CD4-positive, alpha-beta T cell treated with Interleukin-6 at 100 ng/mL for 8 hours (primary cell): ENCODE results near the gene DRP2.
A peak's percentile ranks its signal among the peaks of the same experiment; 100 is the strongest.
"Not testable (repeated sequence)": the region's sequence is repeated elsewhere in the genome, so short reads cannot be mapped to it uniquely, and the experiment has no call there.

Experiments
- DNase-seq: peaks from one replicate; pipeline ENCODE4 v3.0.0-alpha.2; 2020; ENCODE audit warnings: mixed read lengths, low spot score

The DRP2 gene

GRCh38 chrX:101232316-101232715 is 12.7 kb downstream of the DRP2 start:
- DNase-seq = no peak

GRCh38 chrX:101237041-101237440 is 17.5 kb downstream of the DRP2 start:
- DNase-seq = no peak

- no peak for DNase-seq
Observed at GRCh38 chrX:101241531-101241930, 21.9 kb downstream of the DRP2 start.

GRCh38 chrX:101252634-101253033 is 33.0 kb downstream of the DRP2 start:
- no peak for DNase-seq

- no peak for DNase-seq
Observed at GRCh38 chrX:101257448-101258258, 38.1 kb downstream of the DRP2 start.

GRCh38 chrX:101258259-101258581 is 38.6 kb downstream of the DRP2 start:
- no peak for DNase-seq

DNA sequence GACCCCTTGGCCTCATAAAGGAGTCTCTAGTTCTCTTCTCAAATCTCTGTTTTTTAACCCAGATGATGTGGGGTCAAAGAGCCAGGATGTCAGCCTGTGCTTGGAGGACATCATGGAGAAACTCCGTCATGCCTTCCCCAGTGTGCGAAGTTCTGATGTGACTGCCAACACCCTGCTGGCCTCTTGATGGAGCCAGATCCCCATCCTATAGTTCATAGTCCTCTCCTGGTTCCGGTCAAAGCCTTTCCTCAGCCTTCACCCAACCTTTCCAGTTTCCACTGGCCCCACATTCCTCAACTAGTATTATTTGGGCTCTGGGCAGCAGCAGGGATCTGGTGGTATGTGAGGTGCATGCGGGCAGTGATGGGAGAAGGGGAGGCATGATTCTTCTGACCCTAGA is 40.8 kb downstream of the DRP2 start:
- no peak for DNase-seq

DNA sequence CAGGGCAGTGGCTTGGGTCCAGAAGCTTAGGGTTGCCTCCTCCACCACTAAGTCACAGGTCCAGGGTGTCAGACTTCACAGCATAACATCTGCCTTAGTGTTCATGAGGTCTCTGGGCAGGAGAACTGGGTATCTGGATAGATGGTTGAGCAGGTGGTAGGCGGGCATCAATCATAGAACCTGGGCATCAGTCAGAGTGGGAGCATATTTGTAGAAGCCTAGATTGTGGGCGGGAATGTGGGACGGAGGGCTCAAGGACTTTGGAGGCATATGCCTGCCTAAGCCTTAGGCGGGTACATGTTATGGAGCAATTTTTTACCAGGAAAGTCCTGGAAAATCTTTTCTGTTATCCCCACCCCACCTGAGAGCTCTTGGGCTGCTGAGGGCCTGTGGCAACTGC is 43.0 kb downstream of the DRP2 start:
- no peak for DNase-seq

GRCh38 chrX:101263766-101264165 is 44.2 kb downstream of the DRP2 start:
- DNase-seq = no peak

- DNase-seq = no peak
Observed at GRCh38 chrX:101265869-101266428, 46.4 kb downstream of the DRP2 start.

DNA sequence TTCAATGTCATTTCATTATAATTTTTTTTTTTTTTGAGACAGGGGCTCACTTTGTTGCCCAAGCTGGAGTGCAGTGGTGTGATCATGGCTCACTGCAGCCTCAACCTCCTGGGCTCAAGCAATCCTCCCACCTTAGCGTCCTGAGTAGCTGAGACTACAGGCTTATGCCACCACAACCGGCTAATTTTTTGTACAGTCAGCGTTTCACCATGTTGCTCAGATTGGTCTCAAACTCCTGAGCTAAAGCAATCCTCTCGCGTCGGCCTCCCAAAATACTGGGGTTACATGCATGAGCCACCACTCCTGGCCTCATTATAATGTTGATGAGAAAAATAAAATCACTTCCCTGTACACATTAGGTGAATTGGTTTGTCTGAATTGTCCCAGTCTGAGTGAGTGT is 54.6 kb downstream of the DRP2 start:
- no peak for DNase-seq

- DNase-seq = no peak
Observed at GRCh38 chrX:101276238-101276637, 56.7 kb downstream of the DRP2 start.

- peak; percentile 9 for DNase-seq
Observed at GRCh38 chrX:101287402-101287801, 67.8 kb downstream of the DRP2 start.

DNA sequence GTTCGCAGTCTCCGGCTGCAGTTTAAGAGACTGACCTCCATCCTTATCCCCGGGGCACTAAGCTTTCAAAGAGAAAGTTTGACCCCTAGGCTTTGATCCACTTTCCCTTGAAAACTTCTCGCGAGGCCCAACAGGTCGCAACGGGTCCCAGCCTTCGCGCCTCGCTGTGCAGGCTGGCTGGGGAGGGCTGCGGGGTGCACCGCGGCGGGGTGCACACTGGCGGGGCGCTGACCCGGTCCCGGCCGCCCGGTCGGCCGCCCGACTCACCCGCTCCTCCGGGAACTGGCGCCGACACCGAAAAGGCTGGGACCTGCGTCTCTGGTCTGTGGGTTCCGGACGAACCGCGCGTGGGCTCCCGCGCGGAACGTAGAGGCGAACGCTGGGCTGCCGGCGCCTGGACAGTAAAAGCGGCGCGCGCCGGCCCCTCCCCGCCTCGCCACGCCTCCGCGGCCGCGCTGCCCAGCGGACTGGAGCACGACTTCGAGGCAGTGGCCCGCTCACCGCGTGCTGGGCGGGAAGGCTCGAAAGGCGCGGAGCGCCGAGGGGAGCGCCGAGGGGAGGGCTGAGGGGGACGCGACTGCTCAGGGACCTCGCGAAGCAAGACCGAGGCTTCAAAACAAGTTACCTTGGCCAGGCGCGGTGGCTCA is 71.5 kb downstream of the DRP2 start, which contains the start of gene TAF7L:
Gene TAF7L (minus strand): TSS at position 378 of the 647 bp plus-strand sequence. CDS start 3,791 bp downstream, outside the sequence.
- DNase-seq = no peak

- not testable (repeated sequence) for DNase-seq
Observed at GRCh38 chrX:101295603-101296002, 76.0 kb downstream of the DRP2 start.

DNA sequence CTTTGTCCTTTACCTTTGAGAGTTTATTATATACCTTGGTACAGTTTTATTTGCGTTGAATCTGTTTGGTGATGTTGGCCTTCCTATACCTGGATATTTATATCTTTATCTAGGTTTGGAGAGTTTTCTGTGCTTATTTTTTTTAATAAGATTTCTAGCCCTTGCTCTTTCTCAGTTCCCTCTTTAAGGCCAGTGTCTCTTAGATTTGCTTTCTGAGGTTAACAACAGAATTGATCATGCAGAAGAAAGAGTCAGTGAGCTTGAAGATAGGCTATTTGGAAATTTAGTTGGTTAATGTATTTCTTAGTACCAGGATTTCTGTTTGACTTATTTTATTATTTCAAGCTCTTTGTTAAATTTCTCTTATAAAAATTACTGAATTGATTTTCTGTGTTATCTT is 84.2 kb downstream of the DRP2 start:
- DNase-seq = no peak
